Thyroid gland (tissue), 4 donors: ENCODE measurements around the gene RPS6KC1.

ENCODE experiments used
- CTCF ChIP-seq, 6 experiments: fragments of 200-600 bp in 3 of 6; fragments of 450-650 bp in 3 of 6; sonication (generic) in 3 of 6; IDR thresholded peaks; one replicate each; pipeline ENCODE4 v1.5.1; 2016 to 2019; ENCODE audit warnings: antibody characterized with exemption in 6 of 6, mild to moderate bottlenecking in 2 of 6, inconsistent platforms in 1 of 6, moderate library complexity in 1 of 6
- POLR2A ChIP-seq, 2 donors: fragments of 450-650 bp; IDR thresholded peaks; one replicate each; pipeline ENCODE4 v1.6.1; 2017; ENCODE audit warnings: antibody characterized with exemption in 2 of 2, mild to moderate bottlenecking in 2 of 2, moderate library complexity in 1 of 2

DNA sequence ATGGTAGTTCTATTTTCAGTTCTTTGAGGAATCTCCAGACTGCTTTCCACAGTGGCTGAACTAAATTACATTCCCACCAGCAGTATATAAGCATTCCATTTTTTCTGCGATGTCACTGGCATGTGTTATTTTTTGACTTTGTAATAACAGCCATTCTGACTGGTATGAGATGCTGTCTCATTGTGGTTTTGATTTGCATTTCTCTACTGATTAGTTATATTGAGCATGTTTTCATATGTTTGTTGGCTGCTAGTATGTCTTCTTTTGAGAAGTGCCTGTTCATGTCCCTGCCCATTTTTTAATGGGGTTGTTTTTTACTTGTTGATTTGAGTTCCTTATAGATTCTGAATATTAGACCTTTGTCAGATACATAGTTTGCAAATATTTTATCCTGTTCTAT lies 87.9 kb downstream of the RPS6KC1 start:
- no peak for TF ChIP-seq CTCF (IDR thresholded peaks at IDR 0.05)
- no peak for TF ChIP-seq POLR2A (IDR thresholded peaks at IDR 0.05)
